HepG2 (cell line): ENCODE results near the gene PHKB.

Source experiments
- CBFB ChIP-seq: sonication (generic); formaldehyde crosslinking; IDR thresholded peaks from 2 replicates; pipeline ENCODE4 v1.4.0; 2020; ENCODE audit warnings: missing genetic modification reagents
- CEBPB ChIP-seq: IDR thresholded peaks from 2 replicates; pipeline ENCODE4 v1.6.1; 2011; ENCODE audit warnings: low read depth, low read length, improper control_type of control experiment, borderline replicate concordance
- CHD2 ChIP-seq: IDR thresholded peaks from 2 replicates; pipeline ENCODE4 v1.6.1; 2011; ENCODE audit warnings: low read depth, low read length, improper control_type of control experiment
- HDAC2 ChIP-seq: sonication (generic); formaldehyde crosslinking; IDR thresholded peaks from 2 replicates; pipeline ENCODE4 v1.4.0; 2020; ENCODE audit warnings: missing genetic modification reagents
- MYC ChIP-seq: sonication (generic); formaldehyde crosslinking; IDR thresholded peaks from 2 replicates; pipeline ENCODE4 v1.9.0; 2021; ENCODE audit warnings: missing genetic modification reagents, borderline replicate concordance
- SP1 ChIP-seq, 2 experiments: fragments of 450-650 bp in 1 of 2; sonication (generic) in 1 of 2; formaldehyde crosslinking in 1 of 2; IDR thresholded peaks; 2 replicates each; pipeline versions ENCODE4 v1.4.0 to v1.6.1; 2016 to 2020; ENCODE audit warnings: missing genetic modification reagents in 1 of 2
- ZBTB49 ChIP-seq: sonication (generic); formaldehyde crosslinking; IDR thresholded peaks from 2 replicates; pipeline ENCODE4 v1.4.0; 2020; ENCODE audit warnings: missing genetic modification reagents, borderline replicate concordance
- ZNF850 ChIP-seq: sonication (generic); formaldehyde crosslinking; conservative IDR thresholded peaks from 2 replicates; pipeline ENCODE4 v1.9.0; 2021; ENCODE audit warnings: mild to moderate bottlenecking, missing genetic modification reagents

GRCh38 chr16:47486856-47487255 is 25.7 kb downstream of the PHKB start:
- TF ChIP-seq CBFB (CRISPR knock-in tag) (no peak), SP1 (IDR thresholded peaks at IDR 0.05) (no peak), SP1 (CRISPR knock-in tag; IDR thresholded peaks at IDR 0.05) (no peak), ZBTB49 (CRISPR knock-in tag) (no peak), ZNF850 (no peak), HDAC2 (no peak), CEBPB (no peak), CHD2 (no peak), MYC (CRISPR knock-in tag) (no peak)
